AG09319 (cell line): ENCODE data around the gene GNB5.
A peak's percentile ranks its signal among the peaks of the same experiment; 100 is the strongest.
"Not testable (repeated sequence)": the region's sequence is repeated elsewhere in the genome, so short reads cannot be mapped to it uniquely, and the experiment has no call there.

Experiments used
- DNase-seq: peaks from one replicate; pipeline ENCODE4 v3.0.0-alpha.2; 2010; ENCODE audit warnings: low read depth; ENCODE audit errors: extremely low read depth
- TF ChIP-seq, protein P1 (sequence below): IDR thresholded peaks from 2 replicates; pipeline ENCODE4 v1.5.1; 2011; ENCODE audit warnings: low read depth, mild to moderate bottlenecking, inconsistent platforms, low read length, moderate library complexity

Gene GNB5

DNA sequence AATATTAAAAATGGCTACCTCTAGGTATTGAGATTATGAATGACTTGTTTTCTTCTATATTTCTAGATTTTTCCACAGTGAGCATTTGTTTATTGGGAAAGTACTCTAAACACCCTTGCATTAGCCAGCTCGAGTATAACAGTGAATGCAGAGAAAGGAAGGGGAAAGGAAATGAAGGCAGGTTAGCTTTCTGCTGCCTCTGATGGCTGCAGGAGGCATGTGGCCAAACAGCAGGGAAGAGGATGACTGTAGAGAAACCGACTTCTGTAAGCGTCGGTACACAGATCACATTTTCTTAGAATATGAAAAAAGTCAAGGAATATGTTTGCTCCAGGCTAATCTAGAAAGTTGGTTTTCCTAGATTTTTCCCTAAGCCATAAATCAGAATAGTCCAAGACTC is 19.8 kb downstream of the GNB5 start:
- TF ChIP-seq, protein P1, sequence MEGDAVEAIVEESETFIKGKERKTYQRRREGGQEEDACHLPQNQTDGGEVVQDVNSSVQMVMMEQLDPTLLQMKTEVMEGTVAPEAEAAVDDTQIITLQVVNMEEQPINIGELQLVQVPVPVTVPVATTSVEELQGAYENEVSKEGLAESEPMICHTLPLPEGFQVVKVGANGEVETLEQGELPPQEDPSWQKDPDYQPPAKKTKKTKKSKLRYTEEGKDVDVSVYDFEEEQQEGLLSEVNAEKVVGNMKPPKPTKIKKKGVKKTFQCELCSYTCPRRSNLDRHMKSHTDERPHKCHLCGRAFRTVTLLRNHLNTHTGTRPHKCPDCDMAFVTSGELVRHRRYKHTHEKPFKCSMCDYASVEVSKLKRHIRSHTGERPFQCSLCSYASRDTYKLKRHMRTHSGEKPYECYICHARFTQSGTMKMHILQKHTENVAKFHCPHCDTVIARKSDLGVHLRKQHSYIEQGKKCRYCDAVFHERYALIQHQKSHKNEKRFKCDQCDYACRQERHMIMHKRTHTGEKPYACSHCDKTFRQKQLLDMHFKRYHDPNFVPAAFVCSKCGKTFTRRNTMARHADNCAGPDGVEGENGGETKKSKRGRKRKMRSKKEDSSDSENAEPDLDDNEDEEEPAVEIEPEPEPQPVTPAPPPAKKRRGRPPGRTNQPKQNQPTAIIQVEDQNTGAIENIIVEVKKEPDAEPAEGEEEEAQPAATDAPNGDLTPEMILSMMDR: no peak
- no peak for DNase-seq

DNA sequence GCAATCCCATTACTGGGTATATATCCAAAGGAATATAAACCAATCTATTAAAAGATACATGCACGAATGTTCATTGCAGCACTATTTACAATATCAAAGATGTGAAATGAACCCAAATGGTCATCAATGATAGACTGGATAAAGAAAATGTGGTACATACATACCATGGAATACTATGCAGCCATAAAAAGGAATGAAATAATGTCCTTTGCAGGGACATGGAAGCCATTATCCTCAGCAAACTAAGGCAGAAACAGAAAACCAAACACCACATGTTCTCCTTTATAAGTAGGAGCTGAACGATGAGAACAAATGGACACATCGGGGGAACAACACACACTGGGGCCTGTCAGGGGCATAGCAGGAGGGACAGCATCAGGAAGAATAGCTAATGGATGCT is 21.0 kb downstream of the GNB5 start:
- DNase-seq: not testable (repeated sequence)

DNA sequence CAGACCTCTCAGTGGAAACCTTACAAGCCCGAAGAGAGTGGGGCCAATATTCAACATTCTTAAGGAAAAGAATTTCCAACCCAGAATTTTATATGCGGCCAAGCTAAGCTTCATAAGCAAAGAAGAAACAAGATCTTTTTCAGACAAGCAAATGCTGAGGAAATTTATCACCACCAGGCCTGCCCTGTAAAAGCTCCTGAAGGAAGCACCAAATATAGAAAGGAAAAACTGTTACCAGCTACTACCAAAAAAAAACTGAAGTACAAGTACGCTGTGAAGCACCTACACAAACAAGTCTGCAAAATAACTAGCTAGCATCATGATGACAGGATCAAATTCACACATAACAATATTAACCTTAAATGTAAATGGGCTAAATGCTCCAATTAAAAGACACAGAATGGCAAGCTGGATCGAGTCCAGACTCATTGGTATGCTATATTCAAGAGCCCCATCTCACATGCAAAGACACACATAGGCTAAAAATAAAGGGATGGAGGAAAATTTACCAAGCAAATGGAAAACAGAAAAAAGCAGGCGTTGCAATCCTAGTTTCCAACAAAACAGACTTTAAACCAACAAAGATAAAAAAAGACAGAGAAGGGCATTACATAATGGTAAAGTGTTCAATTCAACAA is 25.6 kb downstream of the GNB5 start:
- DNase-seq: not testable (repeated sequence)

DNA sequence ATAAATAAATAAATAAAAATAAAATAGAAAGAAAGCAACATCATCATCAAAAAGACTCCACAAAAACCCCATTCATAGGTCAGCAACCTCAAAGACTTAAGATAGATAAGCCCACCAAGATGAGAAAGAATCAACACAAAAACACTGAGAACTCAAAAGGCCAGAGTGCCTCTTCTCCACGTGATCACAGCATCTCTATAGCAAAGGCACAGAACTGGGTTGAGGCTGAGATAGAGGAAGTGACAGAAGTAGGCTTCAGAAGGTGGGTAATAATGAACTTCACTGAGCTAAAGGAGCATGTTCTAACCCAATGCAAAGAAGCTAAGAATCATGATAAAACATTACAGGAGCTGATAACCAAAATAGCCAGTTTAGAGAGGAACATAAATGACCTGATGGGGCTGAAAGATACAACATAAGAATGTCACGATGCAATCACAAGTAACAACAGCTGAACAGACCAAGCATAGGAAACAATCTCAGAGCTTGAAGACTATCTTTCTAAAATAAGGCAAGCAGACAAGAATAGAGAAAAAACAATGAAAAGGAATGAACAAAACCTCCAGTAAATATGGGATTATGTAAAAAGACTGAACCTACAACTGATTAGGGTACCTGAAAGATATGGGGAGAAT is 26.4 kb downstream of the GNB5 start:
- no peak for DNase-seq

DNA sequence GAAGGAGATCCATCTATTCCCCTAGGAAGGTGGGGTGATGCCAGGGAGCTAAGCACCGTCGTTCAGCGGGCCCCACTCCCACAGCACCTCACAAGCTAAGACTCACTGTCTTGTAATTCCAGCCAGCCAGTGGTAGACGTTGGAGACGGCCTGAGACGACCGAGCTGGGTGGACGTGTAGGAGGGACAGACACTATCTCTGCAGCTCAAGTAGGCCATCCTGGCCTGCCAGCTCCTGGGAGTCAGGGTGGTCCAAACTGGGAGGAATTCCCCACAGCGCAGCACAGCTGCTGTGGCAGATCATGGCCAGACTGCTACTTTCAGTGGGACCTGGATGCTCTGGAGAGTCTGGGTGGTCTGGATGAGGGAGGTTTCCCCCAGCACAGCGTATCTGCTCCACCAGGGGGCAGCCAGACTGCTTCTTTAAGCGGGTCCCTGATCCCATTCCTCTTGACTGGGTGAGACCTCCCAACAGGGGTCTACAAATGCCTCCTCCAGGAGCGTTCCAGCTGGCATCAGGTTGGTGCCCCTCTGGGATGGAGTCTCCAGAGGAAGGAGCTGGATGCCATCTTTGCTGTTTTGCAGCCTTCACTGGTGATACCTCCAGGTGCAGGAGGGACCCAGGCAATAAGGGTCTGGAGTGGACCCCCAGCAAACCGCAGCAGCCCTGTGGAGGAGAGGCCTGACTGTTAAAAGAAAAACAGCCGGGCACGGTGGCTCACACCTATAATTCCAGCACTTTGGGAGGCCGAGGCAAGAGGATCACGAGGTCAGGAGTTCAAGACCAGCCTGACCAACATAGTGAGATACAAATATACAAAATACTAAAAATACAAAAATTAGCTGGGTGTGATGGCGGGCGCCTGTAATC is 27.6 kb downstream of the GNB5 start:
- DNase-seq: no peak
- TF ChIP-seq, protein P1: peak; percentile 5

More for the DNA sequence above, 26.4 kb downstream of the GNB5 start:
- TF ChIP-seq, protein P1: no peak

DNA sequence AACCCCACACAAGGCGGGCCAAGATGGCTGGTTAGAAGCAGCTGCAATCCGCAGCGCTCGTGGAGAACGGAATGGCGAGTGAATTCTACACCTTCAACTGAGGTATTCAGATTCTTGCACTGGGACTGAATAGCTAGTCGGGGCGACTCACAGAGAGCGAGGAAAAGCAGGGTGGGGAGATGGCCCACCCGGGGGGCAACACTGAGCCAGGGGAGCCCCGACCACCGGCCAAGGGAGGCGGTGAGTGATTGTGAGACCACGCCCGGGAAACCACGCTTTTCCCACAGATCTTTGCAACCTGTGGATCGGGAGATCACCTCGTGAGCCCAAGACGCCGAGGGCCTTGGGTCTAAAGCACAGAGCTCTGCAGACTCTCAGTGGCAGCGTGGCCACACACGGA is 28.3 kb downstream of the GNB5 start:
- TF ChIP-seq, protein P1: no peak
- no peak for DNase-seq

DNA sequence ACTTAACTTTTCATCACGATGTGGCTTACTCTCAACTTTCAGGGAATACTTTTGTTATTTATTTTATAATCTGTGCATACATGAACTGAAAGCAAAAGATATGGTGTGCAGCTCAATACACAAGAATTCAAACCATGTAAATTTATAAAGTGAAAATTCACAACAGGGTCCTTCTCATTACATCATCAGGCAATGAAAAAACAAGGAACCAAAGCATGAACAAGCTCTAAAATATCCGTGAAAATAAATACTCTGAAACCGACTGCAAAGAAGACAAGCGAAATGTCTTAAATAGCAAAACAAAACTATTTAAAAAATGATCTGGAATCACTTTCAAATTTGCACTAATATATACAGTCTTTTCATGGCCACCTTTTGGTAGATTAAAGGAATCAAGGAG is 28.9 kb downstream of the GNB5 start:
- TF ChIP-seq, protein P1: no peak
- no peak for DNase-seq

DNA sequence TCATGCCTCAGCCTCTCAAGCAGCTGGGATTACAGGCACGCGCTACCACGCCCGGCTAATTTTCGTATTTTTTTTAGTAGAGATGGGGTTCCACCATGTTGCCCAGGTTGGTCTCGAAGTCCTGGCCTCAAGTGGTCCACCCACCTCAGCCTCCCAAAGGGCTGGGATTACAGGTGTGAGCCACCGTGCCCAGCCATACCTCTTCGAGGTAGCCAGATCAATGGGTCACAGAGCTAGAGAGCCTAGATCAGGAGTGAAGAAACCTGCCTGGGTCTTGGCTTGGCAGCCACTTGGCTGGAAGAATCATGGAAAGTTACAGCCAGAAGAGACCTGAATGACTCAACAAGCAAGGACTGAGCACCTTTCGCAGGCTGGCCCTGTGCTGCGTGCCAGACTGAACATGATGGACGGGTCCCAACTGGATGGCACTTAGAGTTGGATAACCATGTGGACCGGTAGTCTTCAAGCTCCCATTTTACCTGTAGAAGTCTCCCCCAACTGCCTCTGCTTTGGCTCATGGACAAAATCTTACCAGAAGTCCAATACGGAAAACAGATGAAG is 29.7 kb downstream of the GNB5 start:
- no peak for DNase-seq
- TF ChIP-seq, protein P1: no peak
